VCaP (cell line): ENCODE measurements around the gene MAP4K3.
A peak's percentile ranks its signal among the peaks of the same experiment; 100 is the strongest.

Experiments
- H3K27ac ChIP-seq: fragments of 450-650 bp; 2 replicates; pipeline ENCODE4 v1.5.1; 2017
- TF ChIP-seq, protein P1 (sequence below): fragments of 450-650 bp; conservative IDR thresholded peaks from 2 replicates; pipeline ENCODE4 v1.5.1; 2017; ENCODE audit warnings: mild to moderate bottlenecking, moderate library complexity

MAP4K3 gene

DNA sequence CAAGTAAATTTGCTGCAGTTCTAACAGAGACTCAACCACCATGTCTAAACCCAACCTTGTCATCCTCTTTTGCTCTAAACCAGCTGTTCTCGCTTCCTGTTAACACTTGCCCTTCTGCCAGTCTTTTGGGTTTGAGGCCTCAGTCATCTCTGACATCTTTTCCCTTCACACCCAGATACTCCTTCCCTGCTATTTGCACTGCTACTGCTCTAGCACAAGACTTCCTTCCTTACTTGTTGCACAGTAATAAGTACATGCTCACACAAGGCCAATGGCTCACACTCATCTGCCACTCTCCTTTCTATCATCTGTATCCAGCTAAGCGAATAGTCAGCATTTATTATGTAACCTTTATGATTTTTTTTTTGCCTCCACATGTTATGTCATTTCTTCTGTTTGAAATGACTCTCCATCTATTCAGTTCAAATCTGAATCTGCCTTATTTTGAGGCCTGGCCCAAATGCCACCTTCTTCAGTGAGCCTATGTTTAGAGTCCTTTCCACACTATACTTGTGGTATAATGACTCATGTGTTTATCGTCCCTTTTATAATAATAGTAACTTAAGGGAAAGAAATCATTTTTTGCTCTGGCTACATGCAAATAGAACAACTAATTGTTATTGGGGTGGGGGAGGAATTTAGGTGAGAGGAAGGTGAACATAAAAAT is 170.8 kb downstream of the MAP4K3 start:
- H3K27ac ChIP-seq = peak overlapping the region; percentile 63
- TF ChIP-seq, protein P1, sequence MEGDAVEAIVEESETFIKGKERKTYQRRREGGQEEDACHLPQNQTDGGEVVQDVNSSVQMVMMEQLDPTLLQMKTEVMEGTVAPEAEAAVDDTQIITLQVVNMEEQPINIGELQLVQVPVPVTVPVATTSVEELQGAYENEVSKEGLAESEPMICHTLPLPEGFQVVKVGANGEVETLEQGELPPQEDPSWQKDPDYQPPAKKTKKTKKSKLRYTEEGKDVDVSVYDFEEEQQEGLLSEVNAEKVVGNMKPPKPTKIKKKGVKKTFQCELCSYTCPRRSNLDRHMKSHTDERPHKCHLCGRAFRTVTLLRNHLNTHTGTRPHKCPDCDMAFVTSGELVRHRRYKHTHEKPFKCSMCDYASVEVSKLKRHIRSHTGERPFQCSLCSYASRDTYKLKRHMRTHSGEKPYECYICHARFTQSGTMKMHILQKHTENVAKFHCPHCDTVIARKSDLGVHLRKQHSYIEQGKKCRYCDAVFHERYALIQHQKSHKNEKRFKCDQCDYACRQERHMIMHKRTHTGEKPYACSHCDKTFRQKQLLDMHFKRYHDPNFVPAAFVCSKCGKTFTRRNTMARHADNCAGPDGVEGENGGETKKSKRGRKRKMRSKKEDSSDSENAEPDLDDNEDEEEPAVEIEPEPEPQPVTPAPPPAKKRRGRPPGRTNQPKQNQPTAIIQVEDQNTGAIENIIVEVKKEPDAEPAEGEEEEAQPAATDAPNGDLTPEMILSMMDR = no peak

DNA sequence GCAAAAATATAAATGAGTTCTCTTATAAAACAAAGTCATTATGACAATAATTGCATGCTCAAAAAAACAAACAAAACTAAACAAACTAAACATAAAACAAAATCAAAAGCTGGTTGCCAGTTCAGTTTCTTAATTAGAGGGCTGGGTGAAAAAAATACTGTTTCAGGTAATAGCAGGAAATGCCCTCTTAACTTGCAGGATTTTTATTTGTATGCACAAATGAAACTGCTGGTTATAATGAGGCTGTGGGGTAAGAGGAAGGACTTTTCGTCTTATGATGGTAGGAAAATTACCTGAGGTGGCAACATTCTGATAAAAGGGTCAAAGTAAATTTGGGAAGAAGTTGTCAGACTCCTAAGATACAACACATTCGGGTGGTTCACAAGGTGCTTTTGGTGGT is 171.8 kb downstream of the MAP4K3 start:
- peak overlapping the region; percentile 63 for H3K27ac ChIP-seq

DNA sequence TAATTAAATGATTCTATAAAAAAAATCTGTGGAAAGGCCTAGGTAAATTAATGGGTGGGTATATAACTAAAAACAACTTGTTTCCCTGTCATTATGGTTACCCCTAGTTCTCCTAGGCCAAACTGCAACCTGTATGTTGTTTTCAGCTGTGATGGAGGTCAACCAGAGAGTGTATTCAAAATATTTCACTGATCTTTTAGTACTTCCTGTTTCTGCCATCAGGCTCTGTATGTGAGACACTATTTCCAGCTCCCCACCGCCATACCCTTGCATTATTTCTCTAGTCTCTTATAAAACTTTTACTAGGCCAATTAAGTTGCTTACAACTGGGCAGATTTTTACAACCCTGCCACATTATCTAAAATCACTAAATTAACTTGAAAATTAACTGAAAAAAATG is 172.4 kb downstream of the MAP4K3 start:
- TF ChIP-seq, protein P1 = no peak
- H3K27ac ChIP-seq = peak overlapping the region; percentile 63

More for the DNA sequence above, 171.8 kb downstream of the MAP4K3 start:
- TF ChIP-seq, protein P1 = no peak

DNA sequence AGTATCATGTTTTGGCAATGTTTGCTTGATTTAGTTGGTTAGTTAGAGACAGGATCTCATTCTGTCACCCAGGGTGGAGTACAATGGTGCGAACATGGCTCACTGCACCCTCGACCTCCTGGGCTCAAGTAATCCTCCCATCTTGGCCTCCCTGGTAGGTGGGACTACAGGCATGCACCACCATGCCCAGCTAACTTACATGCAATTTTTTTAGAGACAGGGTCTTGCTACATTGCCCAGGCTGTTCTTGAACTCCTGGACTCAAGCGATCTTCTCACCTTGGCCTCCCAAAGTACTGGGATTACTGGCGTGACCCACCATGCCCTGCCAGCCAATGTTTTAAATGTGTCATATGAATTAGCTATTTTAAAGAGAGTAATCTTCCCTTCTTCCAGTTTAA is 177.0 kb downstream of the MAP4K3 start:
- no peak overlapping the region for H3K27ac ChIP-seq
- TF ChIP-seq, protein P1 = no peak

DNA sequence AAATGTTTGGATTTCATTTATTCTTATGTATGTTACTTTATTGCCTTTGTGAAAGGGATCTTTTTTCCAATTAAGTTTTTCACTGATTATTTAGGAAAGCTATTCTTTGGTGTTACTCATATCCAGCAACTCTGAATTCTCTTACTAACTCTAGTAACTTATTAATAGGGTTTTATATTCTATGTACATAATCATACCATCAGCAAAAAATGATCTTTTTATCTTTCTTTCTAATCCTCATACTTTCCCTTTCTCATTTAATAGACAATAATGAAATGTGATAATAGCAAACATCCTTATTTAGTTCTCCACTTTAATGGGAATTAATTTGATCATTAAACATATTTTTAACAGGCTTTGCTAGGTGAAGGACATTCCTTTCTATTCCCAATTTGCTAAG is 181.0 kb downstream of the MAP4K3 start:
- H3K27ac ChIP-seq = no peak overlapping the region
- TF ChIP-seq, protein P1 = no peak

DNA sequence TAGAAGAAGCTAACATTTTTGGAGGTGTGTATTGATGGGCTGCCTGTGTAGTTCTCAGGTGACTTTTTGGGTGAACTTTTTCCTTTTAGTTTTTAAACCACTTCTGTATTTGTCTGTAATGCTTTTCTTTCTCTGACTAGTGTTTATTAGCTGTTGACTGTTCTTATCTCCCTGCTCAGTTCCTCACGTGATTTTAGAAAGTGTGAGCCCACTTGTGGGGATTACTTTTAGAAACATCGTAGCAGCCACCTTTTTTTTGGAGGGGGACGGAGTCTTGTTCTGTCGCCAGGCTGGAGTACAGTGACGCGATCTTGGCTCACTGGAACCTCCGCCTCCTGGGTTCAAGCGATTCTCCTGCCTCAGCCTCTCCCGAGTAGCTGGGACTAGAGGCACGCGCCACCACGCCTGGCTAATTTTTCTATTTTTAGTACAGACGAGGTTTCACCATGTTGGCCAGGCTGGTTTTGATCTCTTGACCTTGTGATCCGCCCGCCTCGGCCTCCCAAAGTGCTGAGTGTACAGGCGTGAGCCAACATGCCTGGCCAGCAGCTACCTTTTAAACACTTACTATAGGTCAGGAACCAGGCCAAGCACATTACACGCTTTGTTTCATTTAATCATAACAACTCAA is 184.1 kb downstream of the MAP4K3 start:
- peak overlapping the region; percentile 34; the same call in 1 of the 2 replicates for H3K27ac ChIP-seq
- TF ChIP-seq, protein P1 = no peak

DNA sequence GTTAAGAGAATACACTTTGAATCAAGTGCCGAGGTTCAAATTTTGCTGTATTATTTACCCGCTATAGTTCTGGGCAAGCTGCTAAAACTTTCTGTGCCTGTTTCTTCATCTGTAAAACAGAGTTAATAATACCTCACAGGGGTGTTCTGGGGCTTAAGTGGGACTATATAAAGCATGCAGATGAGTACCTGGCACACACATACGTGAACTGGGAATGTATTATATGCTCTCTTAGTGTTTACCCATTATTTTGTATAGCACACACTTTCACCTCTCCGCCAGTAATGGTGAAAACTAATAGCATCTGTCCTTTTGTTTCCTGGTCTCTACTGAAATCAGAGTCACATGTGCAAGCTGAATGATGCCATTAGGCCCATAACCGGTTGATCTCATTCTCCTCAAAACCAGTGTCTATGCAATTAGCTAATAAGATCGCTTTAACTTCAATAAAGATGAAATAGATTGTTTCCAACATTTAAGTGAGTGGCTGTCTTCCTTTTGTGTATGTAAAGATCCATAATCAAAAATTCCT is 189.5 kb downstream of the MAP4K3 start:
- H3K27ac ChIP-seq = no peak overlapping the region
- TF ChIP-seq, protein P1 = no peak
